ENCODE results near the gene TNFRSF17.
A peak's percentile ranks its signal among the peaks of the same experiment; 100 is the strongest.

DNA sequence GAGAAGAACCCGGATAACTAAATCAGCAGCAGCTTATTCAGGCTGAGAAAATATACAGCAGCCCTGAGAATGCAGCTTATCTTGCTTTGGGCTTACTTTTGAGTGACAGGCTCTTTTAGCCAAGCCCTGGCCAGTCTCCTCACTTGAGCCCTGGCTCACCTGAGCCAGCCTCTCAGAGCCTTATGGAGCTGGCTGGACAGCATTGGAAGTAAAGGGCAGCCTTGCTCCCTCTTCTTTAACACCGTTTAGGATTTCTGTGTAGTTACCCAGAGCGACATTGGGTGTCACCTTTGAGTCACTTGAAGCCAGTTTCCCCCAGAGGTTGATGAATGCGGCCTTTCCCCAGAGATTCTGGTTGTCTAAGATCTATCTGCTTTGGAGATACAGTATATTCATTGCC lies 15.5 kb upstream of the TNFRSF17 start:
- TF ChIP-seq CTCF (conservative IDR thresholded peaks at IDR 0.05): peak; percentile 63
- no peak for TF ChIP-seq ZFX (IDR thresholded peaks at IDR 0.05)
